RWPE1 (cell line): Measurements from ENCODE around the gene ABT1.
A peak's percentile ranks its signal among the peaks of the same experiment; 100 is the strongest.

Source experiments
- CTCF ChIA-PET: fragments of 350-600 bp; sonication (Branson Sonifier 250); formaldehyde crosslinking; extraction: SDS; loops from one replicate; lab custom pipeline; 2021; lab: Yijun Ruan, JAX
- POLR2A ChIA-PET: fragments of 400-600 bp; formaldehyde crosslinking; extraction: SDS; loops from one replicate; lab custom pipeline; 2020; ENCODE audit warnings: antibody characterized with exemption; ENCODE audit not compliant: low non-redundant PET; lab: Yijun Ruan, JAX
- DNase-seq: peaks from one replicate; pipeline ENCODE4 v3.0.0; 2012; ENCODE audit warnings: low spot score
- H3K27ac ChIP-seq: fragments of 450-650 bp; 2 replicates; pipeline ENCODE4 v1.5.1; 2017
- CTCF ChIP-seq: fragments of 450-650 bp; conservative IDR thresholded peaks from 2 replicates; pipeline ENCODE4 v1.5.1; 2017; ENCODE audit warnings: low read depth, mild to moderate bottlenecking

The ABT1 gene

GRCh38 chr6:26561533-26562466 lies 35.0 kb upstream of the ABT1 start:
- POLR2A ChIA-PET: no interaction called here

GRCh38 chr6:26563488-26563887 lies 33.3 kb upstream of the ABT1 start:
- no peak for TF ChIP-seq CTCF
- H3K27ac ChIP-seq: no peak overlapping the region
- DNase-seq: no peak
- CTCF ChIA-PET: interaction anchor here (0.8 kb wide), 1 partner anchor 222 kb away, joined by 3 read pairs; no protein-coding TSS in a partner anchor
- POLR2A ChIA-PET: no interaction called here

More at GRCh38 chr6:26561533-26562466, 35.0 kb upstream of the ABT1 start:
- CTCF ChIA-PET: no interaction called here
- H3K27ac ChIP-seq: no peak overlapping the region
- DNase-seq: no peak
- TF ChIP-seq CTCF: no peak

GRCh38 chr6:26568601-26569432 lies 27.9 kb upstream of the ABT1 start:
- TF ChIP-seq CTCF: peak; percentile 33
- POLR2A ChIA-PET: interaction anchor here (0.6 kb wide), 1 partner anchor 12 kb away, joined by 3 read pairs; no protein-coding TSS in a partner anchor

GRCh38 chr6:26569433-26569764 lies 27.4 kb upstream of the ABT1 start:
- no peak for TF ChIP-seq CTCF
- H3K27ac ChIP-seq: peak overlapping the region; percentile 59
- DNase-seq: no peak
- ChIA-PET POLR2A (no interaction called here), CTCF (interaction anchor here (0.7 to 1.9 kb wide), 4 partner anchors 26 to 228 kb away, joined by 3 to 17 read pairs (median 3); no protein-coding TSS in a partner anchor)

More at GRCh38 chr6:26568601-26569432, 27.9 kb upstream of the ABT1 start:
- CTCF ChIA-PET: interaction anchor here (0.6 to 1.9 kb wide), 7 partner anchors 25 to 241 kb away, joined by 3 to 17 read pairs (median 3); no protein-coding TSS in a partner anchor
- DNase-seq: peak; percentile 74
- peak overlapping the region; percentile 59 for H3K27ac ChIP-seq

- no peak for DNase-seq
- peak overlapping the region; percentile 35 for H3K27ac ChIP-seq
- ChIA-PET CTCF (interaction anchor here (1.9 kb wide), 1 partner anchor 26 kb away, joined by 17 read pairs; no protein-coding TSS in a partner anchor), POLR2A (no interaction called here)
- no peak for TF ChIP-seq CTCF
These were observed 26.5 kb upstream of the ABT1 start for GRCh38 chr6:26570027-26570809.
